Activated CD4-positive, alpha-beta T cell treated with anti-CD3 and anti-CD28 coated beads, Interleukin-2, amount 10 ng/mL, durations not matched to agents 7 days and 5 days (primary cell): Measurements from ENCODE around the gene G6PD. TPM values are rescaled to one million over a fixed set of nuclear protein-coding genes. Genes with fewer than 3 reads are reported as not detected.
A peak's percentile ranks its signal among the peaks of the same experiment; 100 is the strongest.
"Not testable (repeated sequence)": the region's sequence is repeated elsewhere in the genome, so short reads cannot be mapped to it uniquely, and the experiment has no call there.

Experiments used
- CTCF ChIA-PET: fragments of 350-600 bp; sonication (Branson Sonifier 250); formaldehyde crosslinking; loops from one replicate; lab custom pipeline; 2021; ENCODE audit warnings: antibody characterized with exemption; lab: Charles Lee
- POLR2A ChIA-PET: fragments of 350-600 bp; sonication (Branson Sonifier 250); formaldehyde crosslinking; loops from one replicate; lab custom pipeline; 2021; ENCODE audit warnings: antibody characterized with exemption; lab: Charles Lee
- DNase-seq: peaks from one replicate; pipeline ENCODE4 v3.0.0-alpha.2; 2020
- H3K27ac Mint-ChIP-seq: one replicate; pipeline ENCODE4 v1.8.0; 2021; ENCODE audit warnings: mild to moderate bottlenecking, moderate library complexity, mixed read lengths
- H3K27me3 Mint-ChIP-seq: one replicate; pipeline ENCODE4 v1.8.0; 2021; ENCODE audit warnings: mixed read lengths
- H3K36me3 Mint-ChIP-seq: one replicate; pipeline ENCODE4 v1.8.0; 2021; ENCODE audit warnings: low read depth, mixed read lengths
- H3K4me1 Mint-ChIP-seq: one replicate; pipeline ENCODE4 v1.8.0; 2021; ENCODE audit warnings: mixed read lengths
- H3K4me3 Mint-ChIP-seq: one replicate; pipeline ENCODE4 v1.8.0; 2021; ENCODE audit warnings: mild to moderate bottlenecking, moderate library complexity, mixed read lengths
- H3K9me3 Mint-ChIP-seq: one replicate; pipeline ENCODE4 v1.8.0; 2021; ENCODE audit warnings: mixed read lengths
- total RNA-seq, 2 experiments: library from RNA; stranded (reverse); gene quantifications; one replicate each; pipeline ENCODE4 v1.2.3, GENCODE V29; 2021

The G6PD gene
- total RNA-seq, 2 experiments from 2014 or later: 64.7 to 69.4 TPM

DNA sequence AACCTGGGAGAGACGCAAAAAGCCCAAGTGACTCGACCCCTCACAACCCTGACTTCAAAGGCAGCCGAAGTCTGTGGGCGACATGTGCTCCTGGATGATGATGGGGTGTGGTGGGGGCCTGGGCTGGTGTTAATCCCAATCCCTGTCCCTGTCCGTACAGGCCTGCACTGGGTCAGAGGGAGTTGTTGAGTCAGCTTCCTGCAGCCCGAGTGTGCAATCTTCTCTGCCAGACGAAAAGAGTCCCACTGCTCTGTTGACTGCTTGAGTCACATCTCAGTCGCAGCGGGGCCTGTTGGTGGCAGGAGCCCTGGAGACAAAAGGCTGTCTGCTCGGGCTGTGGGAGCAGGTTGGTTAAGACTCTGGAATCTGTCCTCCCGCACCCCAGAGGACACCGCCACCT, 40.9 kb downstream of the G6PD start:
- Mint-ChIP-seq H3K9me3 (peaks cover 4% of the 10 kb centered on the region), H3K4me3 (no peak overlapping the region), H3K4me1 (peaks cover 7% of the 10 kb centered on the region), H3K27me3 (no peaks in the 10 kb centered on the region), H3K27ac (no peak overlapping the region), H3K36me3 (peaks cover 17% of the 10 kb centered on the region)
- ChIA-PET POLR2A (no interaction called here), CTCF (no interaction called here)
- DNase-seq: no peak

DNA sequence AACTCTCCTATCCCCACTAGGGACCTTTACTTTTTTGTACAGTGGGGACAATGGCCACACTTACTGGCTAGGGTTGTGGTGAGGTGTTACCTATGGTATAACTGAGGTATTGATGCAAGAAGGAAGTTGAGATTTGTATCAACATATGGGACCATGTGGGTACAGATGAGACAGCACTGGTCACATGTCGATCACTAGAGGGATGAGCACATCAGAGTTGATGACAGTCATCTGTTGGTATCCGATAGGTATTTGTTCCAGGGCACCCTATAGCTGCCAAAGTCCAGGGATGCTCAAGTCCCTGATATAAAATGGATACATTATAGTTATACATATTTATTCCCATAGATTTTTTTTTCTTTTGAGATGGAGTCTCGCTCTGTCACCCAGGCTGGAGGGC, 43.7 kb downstream of the G6PD start:
- DNase-seq: no peak

DNA sequence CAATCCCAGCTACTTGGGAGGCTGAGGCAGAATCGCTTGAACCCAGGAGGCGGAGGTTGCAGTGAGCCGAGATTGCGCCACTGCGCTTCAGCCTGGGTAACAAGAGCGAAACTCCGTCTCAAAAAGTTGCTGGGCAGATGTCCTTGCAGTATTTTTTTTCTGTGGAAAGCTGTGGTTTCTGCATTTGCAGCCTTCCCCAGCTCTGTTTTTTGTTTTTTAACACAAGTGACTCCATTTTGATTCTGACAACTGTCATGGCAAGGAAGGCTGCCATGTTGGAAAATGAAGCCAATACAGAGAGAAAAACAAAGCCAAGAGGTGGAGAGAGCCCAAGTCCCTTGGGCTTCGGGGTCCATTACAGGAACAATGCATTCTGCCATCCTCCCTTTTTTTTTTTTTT, 44.5 kb downstream of the G6PD start:
- H3K4me1 Mint-ChIP-seq: no peaks in the 10 kb centered on the region
- H3K27ac Mint-ChIP-seq: no peak overlapping the region
- H3K27me3 Mint-ChIP-seq: no peaks in the 10 kb centered on the region
- H3K36me3 Mint-ChIP-seq: no peaks in the 10 kb centered on the region
- DNase-seq: no peak
- POLR2A ChIA-PET: no interaction called here
- no peak overlapping the region for H3K4me3 Mint-ChIP-seq
- CTCF ChIA-PET: interaction anchor here (0.7 to 1.0 kb wide), 2 partner anchors 25 to 461 kb away, joined by 4 read pairs; no protein-coding TSS in a partner anchor
- H3K9me3 Mint-ChIP-seq: no peaks in the 10 kb centered on the region

More for the DNA sequence above, 43.7 kb downstream of the G6PD start:
- Mint-ChIP-seq H3K27ac (no peak overlapping the region), H3K27me3 (no peaks in the 10 kb centered on the region), H3K36me3 (no peaks in the 10 kb centered on the region), H3K4me3 (no peak overlapping the region), H3K4me1 (no peaks in the 10 kb centered on the region), H3K9me3 (no peaks in the 10 kb centered on the region)
- POLR2A ChIA-PET: no interaction called here
- CTCF ChIA-PET: interaction anchor here (1.0 kb wide), 1 partner anchor 24 kb away, joined by 4 read pairs; no protein-coding TSS in a partner anchor

DNA sequence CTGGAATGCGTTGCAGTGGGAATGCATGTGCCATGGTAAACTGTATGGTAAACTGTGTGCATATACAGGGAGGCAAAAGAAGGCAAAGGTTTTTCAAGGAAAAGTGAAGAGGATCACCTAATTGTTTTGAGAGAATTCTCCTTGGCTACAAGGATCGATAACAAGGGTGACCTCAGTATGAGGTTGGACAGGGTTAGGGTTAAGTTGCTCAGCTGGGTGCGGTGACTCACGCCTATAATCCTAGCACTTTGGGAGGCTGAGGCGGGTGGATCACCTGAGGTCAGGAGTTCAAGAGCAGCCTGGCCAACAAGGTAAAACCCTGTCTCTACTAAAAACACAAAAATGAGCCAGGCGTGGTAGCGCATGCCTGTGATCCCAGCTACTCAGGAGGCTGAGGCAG, 45.2 kb downstream of the G6PD start:
- H3K27ac Mint-ChIP-seq, DNase-seq, H3K4me1 Mint-ChIP-seq, H3K4me3 Mint-ChIP-seq, H3K36me3 Mint-ChIP-seq, H3K9me3 Mint-ChIP-seq, H3K27me3 Mint-ChIP-seq: not testable (repeated sequence)
- POLR2A ChIA-PET: interaction anchor here (0.7 kb wide), 1 partner anchor 38 kb away, joined by 3 read pairs; no protein-coding TSS in a partner anchor
- CTCF ChIA-PET: interaction anchor here (0.7 kb wide), 2 partner anchors 169 to 461 kb away, joined by 3 to 4 read pairs; no protein-coding TSS in a partner anchor

DNA sequence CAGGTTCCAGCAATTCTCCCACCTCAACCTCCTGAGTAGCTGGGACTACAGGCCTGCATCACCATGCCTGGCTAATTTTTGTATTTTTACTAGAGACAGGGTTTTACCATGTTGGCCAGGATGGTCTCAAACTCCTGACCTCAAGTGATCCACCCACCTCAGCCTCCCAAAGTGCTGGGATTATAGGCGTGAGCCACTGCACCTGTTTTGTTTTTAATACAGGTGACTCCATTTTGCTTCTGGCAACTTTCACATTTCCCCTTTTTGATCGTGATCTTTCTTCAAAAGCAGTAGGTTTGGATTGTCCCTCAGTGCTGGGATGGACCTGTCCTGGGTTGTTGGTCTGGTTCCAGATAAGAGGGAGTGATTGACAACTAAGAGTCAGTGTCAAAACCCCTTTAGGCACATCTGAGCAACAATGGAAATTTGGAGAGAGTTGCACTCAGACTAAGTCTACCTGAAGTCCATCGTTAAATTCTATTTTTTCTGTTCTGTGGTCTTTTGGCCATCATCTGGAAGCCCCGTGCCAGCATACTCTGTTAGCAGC, 50.0 kb downstream of the G6PD start:
- not testable (repeated sequence) for H3K4me3 Mint-ChIP-seq, DNase-seq, H3K27me3 Mint-ChIP-seq, H3K4me1 Mint-ChIP-seq, H3K9me3 Mint-ChIP-seq, H3K36me3 Mint-ChIP-seq, H3K27ac Mint-ChIP-seq
- ChIA-PET CTCF (interaction anchor here (0.9 to 1.0 kb wide), 2 partner anchors 14 to 23 kb away, joined by 3 read pairs; no protein-coding TSS in a partner anchor), POLR2A (interaction anchor here (0.6 kb wide), 1 partner anchor 491 kb away, joined by 4 read pairs; no protein-coding TSS in a partner anchor)

DNA sequence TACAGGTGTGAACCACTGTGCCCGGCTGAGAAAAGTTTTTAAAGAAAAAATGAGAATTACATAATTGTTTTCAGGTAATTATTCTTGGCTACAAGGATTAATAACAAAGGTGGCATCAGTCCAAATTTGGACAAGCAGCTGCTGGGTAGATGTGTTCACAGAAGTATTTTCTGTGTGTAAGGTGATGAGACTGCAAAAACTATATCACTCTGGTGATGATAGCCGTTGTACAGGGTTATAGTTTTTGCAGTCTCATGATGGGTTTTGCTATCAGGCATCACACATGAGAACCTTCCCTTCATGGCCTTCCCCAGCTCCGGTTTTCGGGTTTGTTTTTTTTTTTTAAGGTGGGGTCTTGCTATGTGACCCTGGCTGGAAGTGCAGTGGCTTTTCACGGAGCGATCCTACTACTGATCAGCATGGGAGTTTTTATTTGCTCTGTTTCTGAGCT, 51.1 kb downstream of the G6PD start:
- Mint-ChIP-seq H3K27ac (no peak overlapping the region), H3K27me3 (no peaks in the 10 kb centered on the region), H3K9me3 (no peaks in the 10 kb centered on the region), H3K4me3 (no peak overlapping the region), H3K36me3 (no peaks in the 10 kb centered on the region), H3K4me1 (peaks cover 7% of the 10 kb centered on the region)
- no peak for DNase-seq
- ChIA-PET CTCF (interaction anchor here (0.6 kb wide), 1 partner anchor 8 kb away, joined by 5 read pairs; no protein-coding TSS in a partner anchor), POLR2A (no interaction called here)

DNA sequence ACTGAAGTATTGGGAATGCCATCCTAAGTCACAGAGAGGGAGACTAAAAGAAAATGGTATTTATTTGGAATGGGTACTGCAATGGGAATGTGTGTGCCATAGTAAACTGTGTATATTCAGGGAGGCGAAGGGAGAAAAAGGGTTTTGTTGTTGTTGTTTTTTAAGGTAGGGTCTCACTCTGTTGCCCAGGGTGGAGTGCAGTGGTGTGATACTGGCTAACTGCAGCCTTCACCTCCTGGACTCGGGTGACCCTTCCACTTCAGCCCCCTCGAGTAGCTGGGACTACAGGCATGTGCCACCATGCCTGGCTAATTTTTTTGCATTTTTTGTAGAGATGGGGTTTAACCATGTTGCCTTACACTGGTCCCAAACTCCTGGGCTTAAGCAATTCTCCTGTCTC, 51.9 kb downstream of the G6PD start:
- DNase-seq: no peak
- H3K36me3 Mint-ChIP-seq: no peaks in the 10 kb centered on the region
- ChIA-PET POLR2A (no interaction called here), CTCF (no interaction called here)
- no peaks in the 10 kb centered on the region for H3K27me3 Mint-ChIP-seq
- H3K9me3 Mint-ChIP-seq: no peaks in the 10 kb centered on the region
- H3K4me1 Mint-ChIP-seq: peaks cover 8% of the 10 kb centered on the region
- H3K27ac Mint-ChIP-seq: no peak overlapping the region
- H3K4me3 Mint-ChIP-seq: no peak overlapping the region

DNA sequence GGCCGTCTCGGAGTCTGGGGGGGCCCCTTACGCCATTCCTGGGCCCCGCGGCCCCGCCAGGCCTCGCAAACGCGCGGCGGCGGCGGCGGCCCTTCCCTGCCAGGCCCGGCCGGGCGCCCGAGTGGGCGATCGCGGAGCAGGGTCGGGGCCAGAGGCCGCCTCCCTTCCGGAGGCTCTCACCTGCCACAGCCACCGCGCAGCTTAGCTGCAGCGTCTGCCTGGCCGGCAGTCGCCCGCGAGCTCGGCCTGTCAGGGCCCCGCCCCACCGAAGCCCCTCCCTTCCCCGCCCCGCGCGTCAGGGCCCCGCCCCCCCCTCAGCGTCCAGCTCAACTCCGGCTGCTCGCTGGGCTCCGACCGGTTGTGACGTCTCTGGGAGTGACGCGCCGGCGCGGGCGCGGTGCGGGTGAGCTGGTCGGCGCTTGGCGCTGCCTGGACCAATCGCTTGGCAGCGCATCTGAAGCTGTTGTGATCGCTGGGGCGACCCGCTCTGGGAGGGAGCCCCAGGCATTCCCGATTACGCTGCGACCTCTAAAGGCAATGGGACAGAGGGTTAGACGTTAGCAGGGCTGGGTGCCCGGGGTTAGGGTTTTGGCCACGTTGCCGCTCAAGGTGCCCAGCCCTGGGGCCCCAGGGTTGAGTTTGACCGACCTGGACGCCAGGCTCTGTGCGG, 56.1 kb downstream of the G6PD start, which contains the start of gene SLC10A3:
SLC10A3 (minus strand) TSS at position 216 of the 670 bp plus-strand sequence. CDS start 1,689 bp downstream, outside the sequence.
- Mint-ChIP-seq H3K4me3 (peak within 1 kb of the TSS; percentile 85), H3K4me1 (peaks cover 32% of the 10 kb centered on the region), H3K36me3 (peaks cover 1% of the 10 kb centered on the region), H3K9me3 (no peaks in the 10 kb centered on the region), H3K27me3 (no peaks in the 10 kb centered on the region), H3K27ac (peak within 1 kb of the TSS; percentile 96)
- POLR2A ChIA-PET: interaction anchor here (0.7 to 1.0 kb wide), 3 partner anchors 9 to 92 kb away, joined by 3 to 4 read pairs (median 3); partner anchors contain the start of gene RPL10
- DNase-seq: peak; percentile 90
- CTCF ChIA-PET: interaction anchor here (1.4 to 1.9 kb wide), 3 partner anchors 10 to 542 kb away, joined by 3 to 5 read pairs (median 4); no protein-coding TSS in a partner anchor

DNA sequence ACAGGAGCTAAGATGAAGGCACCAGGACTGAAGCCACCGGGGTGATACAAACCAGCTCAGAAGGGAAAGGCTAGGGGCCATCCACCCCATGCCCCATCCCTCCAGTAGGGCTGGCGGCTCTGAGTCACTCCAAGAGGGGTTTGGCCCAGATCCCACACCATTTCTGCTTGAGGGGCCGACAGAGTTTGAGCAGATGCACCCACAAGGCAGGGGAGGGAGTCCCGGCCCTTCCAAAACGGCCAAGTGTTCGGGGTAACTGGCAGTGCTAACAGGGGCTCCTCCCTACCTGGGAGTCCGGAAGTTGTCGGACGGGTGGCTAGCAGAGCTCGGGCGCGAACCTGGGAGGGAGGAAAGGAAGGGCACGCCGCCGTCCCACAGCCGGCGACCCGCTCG, 56.6 kb downstream of the G6PD start:
- peaks cover 1% of the 10 kb centered on the region for H3K36me3 Mint-ChIP-seq
- peak overlapping the region; percentile 85 for H3K4me3 Mint-ChIP-seq
- H3K4me1 Mint-ChIP-seq: peaks cover 37% of the 10 kb centered on the region
- H3K27me3 Mint-ChIP-seq: no peaks in the 10 kb centered on the region
- peak overlapping the region; percentile 91 for H3K27ac Mint-ChIP-seq
- CTCF ChIA-PET: interaction anchor here (0.6 to 1.9 kb wide), 4 partner anchors 10 to 542 kb away, joined by 3 to 5 read pairs (median 4); no protein-coding TSS in a partner anchor
- POLR2A ChIA-PET: interaction anchor here (0.7 to 1.0 kb wide), 3 partner anchors 9 to 91 kb away, joined by 3 to 4 read pairs (median 3); partner anchors contain the start of gene RPL10
- no peaks in the 10 kb centered on the region for H3K9me3 Mint-ChIP-seq
- DNase-seq: peak; percentile 22

DNA sequence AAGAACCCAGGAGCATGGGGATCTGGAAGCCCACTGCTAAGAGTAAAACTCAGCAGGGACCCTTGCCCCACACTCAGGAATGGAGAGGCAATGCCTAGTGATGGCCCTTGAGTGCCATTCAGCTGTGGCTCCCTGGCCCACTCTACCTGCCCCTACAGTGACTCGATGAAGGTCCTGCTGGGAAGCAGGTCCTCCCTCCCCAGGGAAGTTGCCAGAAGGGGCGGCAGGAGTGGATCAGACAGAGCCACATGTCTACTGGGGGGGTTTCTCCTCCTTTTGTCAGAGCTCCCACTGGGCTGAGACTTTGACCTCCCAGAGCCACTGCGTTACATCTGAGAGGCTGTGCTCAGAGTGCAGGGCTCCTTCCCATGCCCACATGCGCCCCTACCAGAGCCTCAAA, 57.5 kb downstream of the G6PD start:
- Mint-ChIP-seq H3K4me3 (peak overlapping the region; percentile 85), H3K27me3 (no peaks in the 10 kb centered on the region), H3K27ac (peak overlapping the region; percentile 91), H3K4me1 (peaks cover 44% of the 10 kb centered on the region), H3K36me3 (peaks cover 1% of the 10 kb centered on the region), H3K9me3 (no peaks in the 10 kb centered on the region)
- DNase-seq: no peak
- POLR2A ChIA-PET: no interaction called here
- CTCF ChIA-PET: interaction anchor here (0.6 to 1.9 kb wide), 4 partner anchors 9 to 541 kb away, joined by 3 to 5 read pairs (median 3); no protein-coding TSS in a partner anchor

DNA sequence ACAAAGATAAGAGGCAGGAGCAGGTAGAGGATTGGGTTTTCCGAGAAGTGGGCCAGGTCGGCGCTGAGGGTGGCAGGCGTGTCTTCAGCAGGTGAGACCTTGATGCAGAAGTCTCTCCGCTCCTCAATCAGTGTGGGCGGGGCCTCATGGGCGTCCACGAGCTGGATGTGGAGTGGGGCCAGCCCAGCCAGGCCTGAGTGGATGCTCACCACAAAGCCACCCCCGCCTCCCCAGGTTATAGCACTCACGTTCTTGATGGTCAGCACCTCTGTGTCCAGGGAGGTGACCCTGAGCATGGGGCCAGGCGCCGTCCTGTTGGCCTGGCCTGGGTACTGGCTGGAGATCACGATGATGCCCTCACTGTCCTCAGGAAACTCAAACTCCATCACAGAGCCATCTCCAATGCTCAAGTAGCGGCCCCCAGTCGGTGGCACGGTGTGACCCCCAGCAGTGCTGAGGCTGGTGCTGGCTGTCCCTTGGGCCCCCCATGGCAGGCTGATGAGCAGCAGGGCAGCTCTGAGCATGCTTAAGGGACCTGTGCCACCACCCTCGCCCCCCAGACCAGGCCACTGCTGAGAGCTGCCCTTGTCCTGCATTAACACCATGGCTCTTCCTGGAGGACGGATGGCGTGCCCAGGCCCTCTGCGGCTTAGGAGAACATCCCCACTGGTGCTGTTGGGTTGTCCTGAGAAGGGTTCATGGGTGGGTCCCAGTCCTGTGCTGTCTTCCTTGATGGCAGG, 58.1 kb downstream of the G6PD start:
- peaks cover 5% of the 10 kb centered on the region for H3K36me3 Mint-ChIP-seq
- DNase-seq: no peak
- no peaks in the 10 kb centered on the region for H3K27me3 Mint-ChIP-seq
- ChIA-PET POLR2A (no interaction called here), CTCF (interaction anchor here (1.2 to 1.4 kb wide), 2 partner anchors 11 to 42 kb away, joined by 3 to 5 read pairs; no protein-coding TSS in a partner anchor)
- peak overlapping the region; percentile 91 for H3K27ac Mint-ChIP-seq
- peaks cover 47% of the 10 kb centered on the region for H3K4me1 Mint-ChIP-seq
- no peak overlapping the region for H3K4me3 Mint-ChIP-seq
- no peaks in the 10 kb centered on the region for H3K9me3 Mint-ChIP-seq
